T-helper 22 cell (primary cell): ENCODE measurements around the gene F11.
"Not testable (repeated sequence)": the region's sequence is repeated elsewhere in the genome, so short reads cannot be mapped to it uniquely, and the experiment has no call there.

Experiments used
- DNase-seq: peaks from one replicate; pipeline ENCODE4 v3.0.0-alpha.2; 2020; ENCODE audit warnings: low read depth

F11 gene

DNA sequence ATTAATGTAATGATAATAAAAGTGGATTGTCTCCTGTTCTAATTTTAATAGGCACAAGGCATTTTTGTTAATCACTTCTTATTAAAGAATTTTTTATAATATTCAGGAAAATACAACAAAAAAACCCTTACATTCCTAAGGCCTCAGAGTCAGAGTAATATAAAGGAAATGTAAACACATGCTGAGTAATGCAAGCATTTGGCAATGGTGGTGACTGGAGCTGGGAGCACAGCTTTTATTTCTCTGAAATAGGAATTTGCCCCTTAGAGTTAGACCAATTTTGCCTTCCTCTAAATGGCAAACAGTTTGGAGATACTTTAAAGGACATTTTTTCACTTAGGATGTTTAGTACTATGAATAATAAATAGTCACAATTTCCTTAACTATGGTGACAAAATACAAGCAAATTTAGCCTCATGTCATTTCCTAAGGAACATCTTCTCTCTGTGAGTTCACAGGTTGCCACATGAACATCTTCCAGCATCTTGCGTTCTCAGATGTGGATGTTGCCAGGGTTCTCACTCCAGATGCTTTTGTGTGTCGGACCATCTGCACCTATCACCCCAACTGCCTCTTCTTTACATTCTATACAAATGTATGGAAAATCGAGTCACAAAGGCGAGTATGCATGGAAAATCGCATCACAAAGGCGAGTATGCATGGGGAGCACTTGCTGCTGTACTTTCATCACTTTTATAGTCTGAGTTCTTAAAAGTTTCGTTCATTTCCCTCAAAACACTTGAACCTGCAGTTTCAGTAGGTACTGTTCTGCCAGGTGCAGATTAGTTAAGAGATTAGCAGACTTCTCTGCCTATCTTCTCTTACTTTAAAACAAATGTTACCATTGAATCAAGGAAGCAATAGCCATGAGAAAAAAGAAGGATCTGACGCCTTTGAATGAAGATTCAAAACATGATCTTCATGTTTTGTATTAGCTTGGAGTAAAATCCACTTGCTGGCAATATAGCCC, 15.9 kb upstream of the F11 start:
- no peak for DNase-seq

DNA sequence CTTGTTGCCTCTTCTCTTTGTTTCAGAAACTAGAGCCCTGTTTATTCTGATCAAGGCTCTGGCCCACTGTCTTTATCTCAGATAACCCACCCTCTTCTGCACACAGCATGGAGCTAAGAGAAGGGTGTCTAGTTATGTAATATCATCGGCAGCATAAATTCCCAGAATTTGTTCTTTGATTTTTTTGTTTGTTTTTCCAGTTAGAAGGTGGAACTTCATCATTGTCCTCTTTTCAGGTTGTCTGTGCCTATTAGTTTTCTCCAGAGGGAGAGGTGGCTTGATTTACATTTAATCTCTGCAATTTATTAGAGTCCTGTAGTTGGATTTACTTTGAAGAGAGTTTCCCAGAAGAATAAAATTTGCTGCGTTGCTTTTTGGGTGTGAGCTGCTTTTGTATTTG, 15.2 kb upstream of the F11 start:
- no peak for DNase-seq

DNA sequence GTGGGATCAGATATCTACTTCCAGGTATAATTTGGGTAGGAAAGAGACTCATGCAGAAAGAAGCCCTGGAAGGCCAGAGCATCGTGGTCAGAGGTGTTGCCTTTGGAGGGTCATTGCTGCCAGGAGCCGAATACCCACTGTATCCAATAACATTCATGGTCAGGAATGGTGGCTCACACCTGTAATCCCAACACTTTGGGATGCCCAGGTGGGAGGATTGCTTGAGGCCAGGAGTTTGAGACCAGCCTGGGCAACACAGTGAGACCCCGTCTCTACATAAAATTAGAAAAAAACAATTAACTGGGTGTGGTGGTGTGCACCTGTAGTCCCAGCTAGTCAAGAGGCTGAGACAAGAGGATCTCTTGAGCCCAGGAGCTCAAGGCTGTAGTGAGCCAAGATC, 10.9 kb upstream of the F11 start:
- no peak for DNase-seq

DNA sequence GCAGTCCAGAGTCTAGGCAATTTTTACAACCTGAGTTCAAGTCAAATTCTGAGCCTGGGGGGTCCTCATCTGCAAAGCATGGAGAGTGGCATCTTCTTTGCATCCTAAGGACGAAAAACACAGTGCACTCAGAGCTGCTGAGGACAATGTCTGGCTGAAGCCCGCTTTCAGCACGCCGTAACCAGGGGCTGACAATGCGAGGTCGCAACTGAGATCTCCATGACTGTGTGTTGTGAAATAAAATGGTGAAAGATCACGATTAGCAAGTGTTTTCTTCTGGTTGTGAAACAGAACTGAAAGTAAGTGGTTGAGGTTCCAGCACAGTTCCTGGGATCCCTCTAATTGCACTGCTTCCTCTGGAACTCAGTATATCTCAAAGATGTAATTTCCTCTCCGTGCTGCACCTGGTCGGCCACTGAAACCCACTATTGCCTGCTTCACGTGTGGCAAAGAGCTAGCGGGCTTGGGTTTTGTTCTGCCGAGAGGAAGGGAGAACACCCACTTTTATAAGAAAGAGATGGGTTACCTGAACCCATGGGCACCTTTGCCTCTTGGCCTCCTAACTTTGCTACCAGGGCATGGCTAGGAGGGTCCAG, 7.7 kb upstream of the F11 start:
- no peak for DNase-seq

DNA sequence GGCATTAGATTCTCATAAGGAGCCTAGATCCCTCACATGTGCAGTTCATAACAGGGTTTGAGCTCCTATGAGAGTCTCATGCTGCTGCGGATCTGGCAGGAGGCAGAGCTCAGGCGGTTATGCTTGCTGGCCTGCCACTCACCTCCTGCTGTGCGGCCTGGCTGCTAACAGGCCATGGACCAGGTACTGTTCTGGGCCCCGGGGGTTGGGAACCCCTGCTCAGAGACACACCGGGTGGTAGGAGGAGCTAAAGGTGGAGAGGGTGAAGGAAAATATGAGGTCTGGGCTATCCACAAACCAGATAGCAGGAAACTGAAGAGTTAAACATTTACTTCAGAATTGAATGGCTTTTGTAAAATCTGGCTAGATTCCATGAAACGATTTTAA, 5.9 kb upstream of the F11 start:
- DNase-seq: no peak

DNA sequence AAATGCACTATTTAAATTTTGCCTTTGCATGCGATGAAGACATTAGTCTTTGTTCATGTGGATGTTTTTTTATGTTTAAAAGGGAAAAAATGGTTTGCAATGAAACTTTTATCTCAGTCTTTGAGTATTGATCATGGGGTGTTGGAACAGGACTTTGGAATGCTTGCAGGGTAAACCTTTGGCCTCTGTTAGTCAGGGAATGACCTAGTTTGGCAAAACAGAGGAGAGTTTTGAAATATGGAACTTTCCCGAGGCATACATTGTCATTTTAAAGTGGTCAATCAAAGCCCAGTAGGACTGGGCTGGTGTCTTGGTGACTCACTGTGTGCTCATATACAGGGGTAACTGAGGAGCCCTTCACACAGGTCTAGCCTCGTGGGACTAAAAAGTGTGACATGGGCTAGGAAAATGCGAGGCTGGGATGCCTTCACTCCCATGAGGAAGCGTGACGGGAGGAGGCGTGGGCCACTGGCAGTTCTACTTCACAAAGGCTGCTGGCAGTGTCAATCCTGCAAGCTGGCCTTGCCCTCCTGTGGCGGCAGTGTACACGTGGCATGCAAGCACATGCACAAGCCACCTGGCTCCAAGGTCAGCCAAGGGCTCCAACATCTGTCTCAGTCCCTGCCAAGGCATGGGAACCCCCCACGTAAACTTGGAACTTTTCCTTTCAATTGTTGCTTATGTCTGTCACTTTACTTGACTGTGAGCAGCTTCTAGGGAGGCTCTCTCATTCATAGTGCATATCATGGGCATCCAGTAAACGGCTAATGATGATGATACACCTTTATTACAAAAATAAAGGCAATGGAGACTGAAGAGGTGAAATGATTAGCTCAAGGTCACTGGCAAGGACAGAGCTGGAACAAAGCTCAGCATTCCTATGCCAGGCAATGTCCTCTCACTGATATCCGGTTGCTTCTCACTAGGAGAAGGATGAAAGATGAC, 5.2 kb upstream of the F11 start:
- no peak for DNase-seq

DNA sequence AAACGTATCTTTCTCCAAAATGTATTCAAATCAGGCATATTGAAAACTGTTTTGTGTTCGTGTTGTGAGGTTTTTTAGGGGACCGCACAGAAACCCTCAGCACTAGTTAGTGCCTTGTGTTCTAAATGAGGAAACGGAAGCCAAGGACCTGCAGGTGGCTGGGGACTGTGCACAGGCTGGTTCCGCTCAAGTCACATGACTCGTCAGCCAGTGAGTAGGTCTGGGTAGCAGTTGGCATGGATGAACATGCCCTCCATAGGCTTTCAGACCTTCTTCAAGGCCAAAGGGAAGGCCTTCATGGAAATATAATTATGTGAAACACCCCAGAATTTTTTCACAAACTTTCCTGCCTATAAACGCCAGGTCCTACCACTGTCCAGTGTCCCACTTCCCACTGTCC, 1.3 kb upstream of the F11 start:
- DNase-seq: no peak

DNA sequence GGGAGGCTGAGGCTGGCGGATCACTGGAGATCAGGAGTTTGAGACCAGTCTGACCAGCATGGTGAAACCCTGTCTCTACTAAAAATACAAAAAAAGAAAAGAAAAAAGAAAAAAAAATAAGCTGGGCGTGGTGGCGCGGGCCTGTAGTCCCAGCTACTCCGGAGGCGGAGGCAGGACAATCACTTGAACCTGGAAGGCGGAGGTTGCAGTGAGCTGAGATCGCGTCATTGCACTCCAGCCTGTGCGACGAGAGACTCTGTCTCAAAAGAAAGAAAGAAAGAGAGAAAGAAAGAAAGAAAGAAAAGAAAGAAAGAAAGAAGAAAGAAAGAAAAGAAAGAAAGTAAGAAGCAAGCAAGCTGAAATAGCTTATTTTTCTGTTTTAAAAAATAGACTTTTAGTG, 739 bp upstream of the F11 start:
- not testable (repeated sequence) for DNase-seq

DNA sequence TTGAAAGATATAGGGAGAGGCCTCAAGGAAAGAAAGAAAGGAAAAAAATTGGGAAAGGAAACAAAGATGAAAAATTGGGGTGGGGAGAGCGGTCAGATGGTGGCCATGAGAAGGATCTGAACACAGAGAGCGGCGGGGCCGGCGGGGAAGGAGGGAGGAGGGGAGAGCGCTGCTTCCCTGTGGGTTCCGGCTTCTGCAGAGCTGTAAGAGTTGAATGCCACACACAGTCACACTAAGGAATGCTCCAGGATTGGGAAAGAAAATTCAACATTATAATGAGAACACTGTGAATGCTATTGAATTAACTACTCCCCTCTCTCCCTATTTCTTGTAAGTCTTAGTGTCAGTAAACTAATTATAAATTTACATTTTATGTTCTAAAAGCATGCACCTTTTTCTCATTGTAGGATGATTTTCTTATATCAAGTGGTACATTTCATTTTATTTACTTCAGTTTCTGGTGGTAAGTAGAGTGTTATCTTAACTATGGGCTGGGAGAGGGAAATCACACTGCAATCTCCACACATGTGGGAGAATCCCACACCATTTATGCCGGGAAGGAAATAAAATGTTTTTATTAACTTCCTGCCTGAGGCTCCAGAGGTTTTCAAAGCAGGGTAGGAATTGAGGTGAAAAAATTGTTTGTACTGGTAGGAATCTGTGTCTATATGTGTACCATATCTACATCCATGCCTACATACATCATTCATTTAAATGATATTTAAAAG, 904 bp downstream of the F11 start:
- DNase-seq: no peak

DNA sequence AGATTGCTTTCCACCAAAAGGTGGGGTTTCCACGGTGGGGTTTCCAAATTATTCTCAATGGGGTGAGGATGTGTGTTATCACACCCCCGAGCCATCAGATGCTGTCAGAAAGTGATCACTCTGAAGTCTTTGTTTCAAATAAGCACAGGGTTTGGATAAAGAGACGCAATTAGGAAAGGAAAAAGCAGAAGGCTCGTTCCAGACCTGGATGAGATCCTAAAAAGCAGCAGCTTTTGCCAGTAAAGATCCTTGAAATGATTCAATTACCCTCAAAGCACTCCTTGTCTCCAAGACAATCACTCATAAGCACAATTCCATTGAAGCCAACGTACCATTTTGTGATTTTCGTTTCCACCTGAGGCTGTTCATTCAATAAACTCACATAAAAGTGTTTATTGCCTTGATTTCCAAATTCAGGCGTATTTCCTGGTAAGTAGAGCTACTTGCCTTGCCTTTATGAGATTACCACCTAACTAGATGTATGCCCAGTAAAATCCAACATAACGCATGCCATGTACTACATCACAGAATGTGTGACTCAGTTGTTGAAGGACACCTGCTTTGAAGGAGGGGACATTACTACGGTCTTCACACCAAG, 5.2 kb downstream of the F11 start:
- no peak for DNase-seq

DNA sequence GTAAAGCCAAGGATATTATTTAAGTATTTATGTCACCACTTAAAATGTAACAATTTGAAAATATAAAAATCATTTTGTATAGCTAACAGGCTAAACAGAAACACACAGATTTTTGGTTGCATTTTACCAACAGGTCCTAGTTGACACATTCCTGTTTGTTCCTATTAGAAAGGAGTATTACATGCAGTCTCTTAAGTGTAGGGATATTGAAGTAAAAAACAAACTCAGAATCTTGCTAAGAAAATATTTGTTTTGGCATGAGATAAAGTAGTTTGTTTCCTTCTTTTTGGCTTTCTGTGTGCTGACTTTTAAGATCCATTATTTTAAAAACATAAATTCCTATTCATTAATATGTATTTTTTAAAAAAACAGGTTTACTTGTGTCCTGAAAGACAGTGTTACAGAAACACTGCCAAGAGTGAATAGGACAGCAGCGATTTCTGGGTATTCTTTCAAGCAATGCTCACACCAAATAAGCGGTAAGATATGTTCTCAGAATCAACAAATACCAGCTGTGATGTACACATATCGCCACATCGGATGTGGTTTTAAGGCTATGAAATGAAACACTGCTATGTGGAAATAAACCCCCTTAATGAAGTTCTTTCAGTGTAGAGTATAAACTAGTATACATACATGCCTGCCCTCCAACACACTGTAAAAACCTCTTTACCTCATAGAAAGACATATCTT, 6.9 kb downstream of the F11 start:
- DNase-seq: no peak

DNA sequence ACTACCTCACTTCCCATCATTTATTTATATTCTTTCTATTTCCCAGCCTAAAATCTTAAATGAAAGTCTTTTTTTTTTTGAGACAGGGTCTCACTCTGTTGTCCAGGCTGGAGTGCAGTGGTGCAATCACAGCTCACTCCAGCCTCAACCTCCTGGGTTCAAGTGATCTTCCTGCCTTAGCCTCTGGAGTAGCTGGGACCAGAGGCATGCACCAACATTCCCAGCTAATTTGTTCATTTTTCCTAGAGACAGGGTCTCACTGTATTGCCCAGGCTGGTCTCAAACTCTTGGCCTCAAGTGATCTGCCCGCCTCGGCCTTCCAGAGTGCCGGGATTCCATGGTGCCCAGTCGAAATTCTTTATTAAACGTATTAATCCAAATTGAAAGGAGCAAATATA, 7.4 kb downstream of the F11 start:
- not testable (repeated sequence) for DNase-seq

DNA sequence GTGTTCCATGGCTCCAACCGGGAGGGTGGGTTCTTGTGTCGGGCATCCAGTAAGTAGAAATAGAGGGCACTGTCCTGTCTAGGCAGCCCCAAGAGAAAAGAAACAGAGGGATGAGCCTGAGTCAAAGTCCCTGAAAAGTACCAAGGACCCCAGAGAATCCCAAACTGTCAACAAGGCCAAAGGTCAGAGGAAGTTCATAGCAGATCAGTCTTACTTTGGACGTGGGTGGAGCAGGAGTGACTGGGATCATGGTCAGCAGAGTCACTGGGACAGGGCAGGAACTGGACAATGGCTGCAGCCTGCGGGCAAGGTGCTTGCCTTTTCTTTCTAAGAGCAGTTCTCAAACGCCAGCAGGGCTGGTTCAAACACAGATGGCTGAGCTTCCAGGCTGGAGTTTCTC, 17.3 kb downstream of the F11 start:
- no peak for DNase-seq

DNA sequence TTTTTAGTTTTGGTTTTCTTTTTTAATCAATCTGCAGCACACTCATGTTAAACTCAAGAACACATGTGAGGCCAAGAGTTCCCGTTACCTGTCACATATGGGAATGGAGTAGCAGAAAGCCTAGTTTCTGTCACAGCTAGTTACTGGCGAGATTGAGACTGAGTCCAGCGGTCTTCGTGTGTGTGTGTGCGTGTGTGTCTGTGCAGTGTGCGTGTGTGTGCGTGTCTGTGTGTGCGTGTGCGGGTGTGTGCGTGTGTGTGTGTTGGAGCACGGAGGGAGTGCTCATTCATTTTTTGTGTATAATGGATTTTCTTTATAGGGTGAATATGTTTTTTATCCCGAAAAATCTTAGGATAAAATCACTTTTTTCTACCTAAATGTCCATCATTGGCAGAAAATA, 19.2 kb downstream of the F11 start:
- no peak for DNase-seq

DNA sequence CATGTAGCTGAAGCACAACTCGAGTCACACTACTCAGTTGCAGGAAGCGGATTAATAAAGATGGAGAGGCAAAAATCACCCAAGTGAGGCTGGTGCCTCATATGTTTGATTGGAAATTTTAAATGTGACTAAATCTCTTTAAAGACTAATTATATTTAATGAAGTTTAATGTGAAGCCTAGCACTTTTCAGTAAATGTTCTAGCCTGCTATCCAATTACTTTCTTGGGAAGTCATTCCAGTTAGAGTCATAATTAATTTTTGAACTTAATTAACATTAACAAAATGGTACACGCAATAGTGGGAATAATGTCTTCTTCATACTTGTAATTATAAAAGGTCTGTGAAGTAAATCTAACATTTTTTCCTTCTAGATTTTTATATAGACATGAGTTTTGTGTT, 20.6 kb downstream of the F11 start:
- DNase-seq: no peak

DNA sequence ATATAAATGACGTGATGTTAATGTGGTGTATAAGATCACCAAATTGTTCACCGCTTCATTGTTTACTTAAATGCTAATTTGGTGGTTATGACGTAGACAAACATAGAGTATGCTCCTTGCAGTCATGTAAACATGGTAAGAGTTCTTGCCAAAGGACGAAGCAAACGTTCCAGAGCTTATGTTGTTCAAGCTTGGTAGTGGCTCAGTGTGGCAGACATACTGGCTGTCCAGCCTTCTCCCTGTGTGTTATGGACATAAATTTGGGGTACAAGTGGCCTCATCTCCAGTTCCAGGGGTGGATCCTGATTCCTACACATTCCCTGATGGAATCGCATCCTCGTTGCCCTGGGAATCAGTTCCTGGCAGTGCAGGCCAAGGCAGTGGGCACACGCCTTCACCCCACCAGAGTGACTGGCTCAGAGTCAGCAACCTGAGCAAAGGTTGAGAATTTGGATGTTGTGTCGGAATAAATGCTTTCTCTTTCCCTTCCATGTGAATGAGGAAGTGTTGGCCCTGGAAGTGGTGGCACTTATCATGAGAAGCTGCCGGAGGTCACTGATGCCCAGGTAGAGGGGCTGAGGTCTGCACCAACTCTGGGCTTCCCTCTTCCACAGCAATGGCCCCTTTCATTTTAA, 25.4 kb downstream of the F11 start:
- DNase-seq: no peak

DNA sequence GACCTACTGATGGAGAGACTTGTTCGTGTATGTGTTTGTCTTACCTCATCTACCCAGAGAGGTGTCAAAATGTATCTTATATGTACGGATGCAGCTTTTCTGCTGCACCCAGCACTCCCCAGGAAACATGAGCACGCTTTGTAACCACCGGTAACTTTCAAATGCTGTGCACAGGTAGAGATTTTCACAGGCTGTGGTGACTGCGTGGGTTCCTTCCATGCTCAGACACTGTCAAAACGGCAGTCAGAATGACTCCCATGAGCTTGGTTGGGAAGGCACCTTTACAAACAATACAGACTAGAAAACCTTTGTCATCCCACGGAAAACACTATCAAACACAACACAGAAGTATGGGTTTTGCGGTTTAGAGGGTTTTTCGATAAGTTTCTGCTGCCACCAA, 28.2 kb downstream of the F11 start:
- DNase-seq: no peak

DNA sequence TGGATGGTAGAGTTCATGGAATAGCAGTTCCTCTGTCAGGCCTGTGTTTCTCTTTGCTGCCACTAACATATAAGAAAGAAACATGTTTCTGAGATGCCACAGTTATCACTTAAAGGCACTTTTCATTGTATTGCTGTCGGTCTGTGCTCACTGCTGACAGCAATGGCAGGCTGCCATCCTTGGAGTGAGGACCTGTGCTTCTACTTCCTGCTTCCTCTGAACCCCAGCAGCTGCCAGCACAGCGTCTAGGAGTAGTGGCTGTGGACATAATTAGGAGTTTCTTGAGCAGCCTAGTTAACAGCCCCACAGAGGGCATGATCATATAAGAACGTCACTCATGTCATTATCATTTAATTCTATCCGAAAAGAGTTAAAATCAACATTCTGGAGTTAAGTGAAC, 30.5 kb downstream of the F11 start:
- DNase-seq: no peak

DNA sequence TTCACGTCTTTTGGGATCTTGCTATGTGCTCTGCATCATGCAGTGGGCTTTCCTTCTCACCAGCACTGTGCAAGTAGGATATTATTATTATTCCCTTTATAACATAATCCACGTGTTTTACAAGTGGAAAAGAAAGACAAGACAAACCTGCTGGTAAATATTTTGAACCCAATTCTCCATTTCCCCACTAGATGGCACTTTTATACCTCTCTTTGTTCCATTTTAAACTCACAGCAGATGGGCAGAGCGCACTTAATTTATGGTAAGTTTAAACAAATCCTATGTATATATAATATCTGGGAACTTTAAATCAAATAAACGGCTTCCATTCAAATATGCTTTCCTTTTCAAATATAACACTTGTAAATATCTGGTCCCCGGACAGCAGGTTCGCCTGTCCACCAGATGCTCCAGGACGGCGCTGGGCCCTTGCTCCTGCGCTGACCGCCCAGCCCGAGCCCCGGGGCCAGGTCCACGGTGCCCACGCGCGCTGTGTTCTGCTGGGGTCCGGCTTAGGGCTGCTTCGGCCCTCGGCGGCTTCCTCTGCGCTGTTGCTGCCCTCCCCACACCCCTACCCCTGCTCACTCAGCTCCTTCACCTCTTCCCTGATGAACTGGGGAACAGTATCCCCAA, 31.1 kb downstream of the F11 start:
- no peak for DNase-seq
